Measurements from ENCODE around the gene WDCP.
"Not testable (repeated sequence)": the region's sequence is repeated elsewhere in the genome, so short reads cannot be mapped to it uniquely, and the experiment has no call there.

WDCP gene

GRCh38 chr2:24014902-24015301, 32.3 kb downstream of the WDCP start:
- 84 to 91% methylated on average over 6 of the region's 6 CpGs for WGBS, 2 experiments
- peaks cover 20% of the 10 kb centered on the region for H3K27me3 ChIP-seq (ENCODE audit: control insufficient read depth, insufficient read depth, low read length, poor library complexity, severe bottlenecking)

DNA sequence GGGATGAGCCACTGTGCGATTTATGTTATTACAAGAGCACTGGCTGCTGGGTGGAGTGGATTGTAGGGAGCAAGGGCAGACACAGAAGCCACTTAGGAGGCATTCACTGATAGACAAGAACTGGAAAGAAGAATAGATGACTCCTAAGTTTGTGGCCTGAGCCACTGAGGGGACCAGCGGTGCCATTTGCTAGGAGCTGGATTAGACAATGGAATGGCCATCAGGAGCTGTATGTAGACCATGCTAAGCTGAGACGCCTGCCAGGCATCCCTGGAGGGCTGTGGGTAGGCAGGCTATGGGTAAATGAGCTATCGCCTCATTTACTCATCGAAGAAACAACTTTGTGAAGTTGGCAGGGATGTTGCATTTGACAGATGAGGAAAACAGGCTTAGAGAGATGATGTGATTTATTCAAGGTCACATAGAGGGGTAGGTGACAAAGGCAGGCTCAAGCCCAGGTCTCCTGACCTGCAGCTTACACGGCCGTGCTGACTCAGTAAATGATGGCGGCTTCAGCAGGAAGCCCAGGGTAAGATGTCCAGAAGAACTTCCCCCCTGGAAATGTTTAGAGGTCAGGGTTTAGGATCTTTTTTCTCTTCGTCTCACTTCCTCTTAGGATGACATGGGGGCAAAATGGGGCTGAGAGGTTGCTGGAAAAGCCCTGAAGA, 34.5 kb downstream of the WDCP start:
- no peak overlapping the region for H3K4me3 ChIP-seq (ENCODE audit: insufficient read depth, low read depth, low read length)
- H3K27me3 ChIP-seq (ENCODE audit: control insufficient read depth, insufficient read depth, low read length, poor library complexity, severe bottlenecking) = peaks cover 29% of the 10 kb centered on the region
- no peaks in the 10 kb centered on the region for H3K9me3 ChIP-seq (ENCODE audit: control insufficient read depth, low read length)
- no peaks in the 10 kb centered on the region for H3K4me1 ChIP-seq (ENCODE audit: control insufficient read depth, insufficient read depth, low read length)
- WGBS, 2 experiments = 79 to 82% methylated on average over 9 of the region's 9 CpGs
- H3K36me3 ChIP-seq (ENCODE audit: control insufficient read depth, insufficient read depth, low read length) = no peaks in the 10 kb centered on the region
- H3K27ac ChIP-seq (ENCODE audit: insufficient read depth, low read depth, low read length, poor library complexity, severe bottlenecking) = no peak overlapping the region

More at GRCh38 chr2:24014902-24015301, 32.3 kb downstream of the WDCP start:
- not testable (repeated sequence) for H3K36me3 ChIP-seq (ENCODE audit: control insufficient read depth, insufficient read depth, low read length); H3K4me1 ChIP-seq (ENCODE audit: control insufficient read depth, insufficient read depth, low read length); H3K27ac ChIP-seq (ENCODE audit: insufficient read depth, low read depth, low read length, poor library complexity, severe bottlenecking); H3K9me3 ChIP-seq (ENCODE audit: control insufficient read depth, low read length); H3K4me3 ChIP-seq (ENCODE audit: insufficient read depth, low read depth, low read length)

DNA sequence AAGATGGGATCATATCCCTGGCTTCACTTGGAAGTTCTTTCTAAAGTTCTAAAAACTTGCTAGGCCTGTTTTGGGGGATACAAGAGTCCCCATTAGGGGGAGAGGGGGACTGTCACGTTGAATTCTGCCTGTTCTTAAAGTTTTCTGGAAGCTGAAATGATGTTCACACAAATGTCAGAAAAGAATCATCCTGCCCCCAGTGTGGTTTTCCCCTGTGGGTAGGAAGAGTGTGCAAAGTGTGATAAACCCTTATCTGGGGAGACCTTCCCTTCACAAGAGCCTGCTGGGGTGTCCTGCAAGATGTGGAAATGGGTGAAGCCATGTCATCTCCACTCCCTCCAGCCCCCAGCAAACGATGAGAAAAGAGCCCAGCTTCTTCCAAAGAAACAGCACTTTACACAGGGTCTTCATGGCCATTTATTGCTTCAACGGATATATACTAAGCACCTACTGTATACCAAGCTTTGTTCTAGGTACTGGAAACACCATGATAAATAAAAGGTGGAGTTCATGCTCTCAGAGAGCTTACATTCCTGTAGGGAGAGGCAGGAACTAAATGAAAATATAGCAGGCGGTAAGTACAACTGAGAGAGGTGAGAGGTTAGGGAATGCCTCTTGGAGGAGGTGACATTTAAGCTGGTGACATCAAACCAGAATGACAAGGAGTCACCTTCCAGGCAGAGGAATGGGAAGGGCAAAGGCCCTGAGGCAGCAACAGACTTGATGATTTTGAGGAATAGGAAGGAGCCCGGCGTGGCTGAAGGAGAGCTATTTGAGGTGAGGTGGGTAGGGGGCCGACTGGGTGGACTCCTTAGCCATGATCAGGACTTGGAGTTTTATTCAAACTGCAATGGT, 35.7 kb downstream of the WDCP start:
- 90 to 92% methylated on average over 7 of the region's 7 CpGs for WGBS, 2 experiments
- Histone ChIP-seq H3K4me3 (ENCODE audit: insufficient read depth, low read depth, low read length) (no peak overlapping the region), H3K27ac (ENCODE audit: insufficient read depth, low read depth, low read length, poor library complexity, severe bottlenecking) (no peak overlapping the region), H3K27me3 (ENCODE audit: control insufficient read depth, insufficient read depth, low read length, poor library complexity, severe bottlenecking) (peaks cover 29% of the 10 kb centered on the region), H3K9me3 (ENCODE audit: control insufficient read depth, low read length) (no peaks in the 10 kb centered on the region), H3K4me1 (ENCODE audit: control insufficient read depth, insufficient read depth, low read length) (no peaks in the 10 kb centered on the region), H3K36me3 (ENCODE audit: control insufficient read depth, insufficient read depth, low read length) (no peaks in the 10 kb centered on the region)

DNA sequence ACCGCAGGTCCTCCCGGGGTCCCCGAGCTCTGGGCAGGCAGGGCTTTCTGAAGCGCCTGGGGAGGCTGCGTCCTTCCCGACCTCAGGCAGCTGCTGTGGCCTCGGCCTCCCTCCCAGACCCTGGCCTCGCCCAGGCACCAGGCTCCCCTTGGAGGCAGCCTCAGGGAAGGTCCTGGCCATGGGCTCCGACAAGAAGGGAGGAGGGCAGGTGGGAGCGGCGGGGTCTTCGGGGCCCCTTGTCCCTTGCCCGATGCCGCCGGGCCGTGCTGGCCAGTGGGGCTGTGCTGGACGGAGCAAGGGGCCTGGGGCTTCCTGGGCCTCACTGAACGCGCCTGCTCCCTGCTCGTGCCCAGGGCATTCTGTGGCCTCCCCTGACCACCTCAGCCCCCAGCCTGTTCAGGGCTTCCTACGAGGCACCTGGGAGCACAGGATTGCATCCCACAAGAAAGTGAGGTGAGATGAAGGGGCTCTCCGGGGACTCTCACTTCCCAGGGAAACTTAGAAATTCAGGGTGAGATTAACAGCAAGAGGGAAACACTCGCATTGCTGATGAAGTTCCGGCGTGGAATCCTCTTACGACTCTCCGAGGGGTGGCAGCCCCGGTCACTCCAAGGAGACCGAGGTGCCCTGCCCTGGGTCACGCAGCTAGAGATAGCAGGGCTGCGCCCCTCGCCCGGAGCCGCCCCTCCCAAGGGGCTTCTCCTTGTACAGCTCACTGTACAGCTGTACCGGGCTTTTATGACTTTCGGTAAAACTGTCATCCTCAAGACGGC, 36.5 kb downstream of the WDCP start:
- WGBS, 2 experiments = 77 to 81% methylated on average over 37 of the region's 37 CpGs

GRCh38 chr2:24009680-24010476, 37.3 kb downstream of the WDCP start, which contains the start of gene MFSD2B:
Gene MFSD2B, plus strand, starts transcription at chr2:24010085. Its CDS starts 12 bp downstream, at chr2:24010097.
- Histone ChIP-seq H3K4me3 (ENCODE audit: insufficient read depth, low read depth, low read length) (peak within 1 kb of the TSS; percentile 42), H3K4me1 (ENCODE audit: control insufficient read depth, insufficient read depth, low read length) (no peaks in the 10 kb centered on the region), H3K36me3 (ENCODE audit: control insufficient read depth, insufficient read depth, low read length) (no peaks in the 10 kb centered on the region), H3K27me3 (ENCODE audit: control insufficient read depth, insufficient read depth, low read length, poor library complexity, severe bottlenecking) (peaks cover 29% of the 10 kb centered on the region), H3K9me3 (ENCODE audit: control insufficient read depth, low read length) (no peaks in the 10 kb centered on the region), H3K27ac (ENCODE audit: insufficient read depth, low read depth, low read length, poor library complexity, severe bottlenecking) (no peak within 1 kb of the TSS)
- 15 to 16% methylated on average over 75 of the region's 75 CpGs for WGBS, 2 experiments

More for the DNA sequence above, 36.5 kb downstream of the WDCP start:
- Histone ChIP-seq H3K27ac (ENCODE audit: insufficient read depth, low read depth, low read length, poor library complexity, severe bottlenecking) (no peak overlapping the region), H3K27me3 (ENCODE audit: control insufficient read depth, insufficient read depth, low read length, poor library complexity, severe bottlenecking) (peaks cover 29% of the 10 kb centered on the region), H3K9me3 (ENCODE audit: control insufficient read depth, low read length) (no peaks in the 10 kb centered on the region), H3K36me3 (ENCODE audit: control insufficient read depth, insufficient read depth, low read length) (no peaks in the 10 kb centered on the region), H3K4me1 (ENCODE audit: control insufficient read depth, insufficient read depth, low read length) (no peaks in the 10 kb centered on the region), H3K4me3 (ENCODE audit: insufficient read depth, low read depth, low read length) (peak overlapping the region; percentile 42)

GRCh38 chr2:24009367-24009679, 37.9 kb downstream of the WDCP start:
- Histone ChIP-seq H3K36me3 (ENCODE audit: control insufficient read depth, insufficient read depth, low read length) (no peaks in the 10 kb centered on the region), H3K9me3 (ENCODE audit: control insufficient read depth, low read length) (no peaks in the 10 kb centered on the region), H3K27me3 (ENCODE audit: control insufficient read depth, insufficient read depth, low read length, poor library complexity, severe bottlenecking) (peaks cover 29% of the 10 kb centered on the region), H3K4me3 (ENCODE audit: insufficient read depth, low read depth, low read length) (no peak overlapping the region), H3K27ac (ENCODE audit: insufficient read depth, low read depth, low read length, poor library complexity, severe bottlenecking) (no peak overlapping the region), H3K4me1 (ENCODE audit: control insufficient read depth, insufficient read depth, low read length) (no peaks in the 10 kb centered on the region)
- WGBS, 2 experiments = 82 to 83% methylated on average over 9 of the region's 9 CpGs

DNA sequence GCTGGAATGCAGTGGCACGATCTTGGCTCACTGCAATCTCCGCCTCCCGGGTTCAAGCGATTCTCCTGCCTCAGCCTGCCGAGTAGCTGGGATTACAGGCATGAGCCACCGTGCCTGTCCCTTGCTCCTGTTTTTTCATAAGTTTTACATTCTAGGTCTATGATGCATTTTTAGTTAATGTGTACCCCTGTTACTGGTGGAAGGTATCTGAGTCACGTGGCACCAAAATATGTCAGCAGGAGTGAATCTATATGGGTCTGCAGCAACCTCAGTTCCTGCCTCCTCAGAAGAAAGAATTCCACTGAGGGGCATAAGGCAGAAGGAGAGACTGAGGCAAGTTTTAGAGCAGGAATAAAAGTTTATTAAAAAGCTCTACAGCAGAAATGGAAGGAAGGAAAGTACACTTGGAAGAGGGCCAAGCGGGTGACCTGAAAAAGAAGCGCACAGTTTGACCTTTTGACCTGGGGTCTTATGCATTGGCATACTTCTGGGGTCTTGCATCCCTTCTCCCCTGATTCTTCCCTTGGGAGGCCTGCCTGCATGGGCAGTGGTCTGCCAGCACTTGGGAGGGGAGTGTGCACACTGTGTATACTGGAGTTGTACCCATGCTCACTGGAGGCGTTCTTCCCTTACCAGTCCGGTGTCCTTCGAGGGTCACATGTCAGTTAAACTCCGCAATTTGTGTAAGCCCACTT, 38.4 kb downstream of the WDCP start:
- no peak overlapping the region for H3K4me3 ChIP-seq (ENCODE audit: insufficient read depth, low read depth, low read length)
- no peak overlapping the region for H3K27ac ChIP-seq (ENCODE audit: insufficient read depth, low read depth, low read length, poor library complexity, severe bottlenecking)
- 76 to 77% methylated on average over 13 of the region's 13 CpGs for WGBS, 2 experiments
- no peaks in the 10 kb centered on the region for H3K9me3 ChIP-seq (ENCODE audit: control insufficient read depth, low read length)
- H3K4me1 ChIP-seq (ENCODE audit: control insufficient read depth, insufficient read depth, low read length) = no peaks in the 10 kb centered on the region
- H3K27me3 ChIP-seq (ENCODE audit: control insufficient read depth, insufficient read depth, low read length, poor library complexity, severe bottlenecking) = peaks cover 29% of the 10 kb centered on the region
- no peaks in the 10 kb centered on the region for H3K36me3 ChIP-seq (ENCODE audit: control insufficient read depth, insufficient read depth, low read length)

GRCh38 chr2:24007693-24008092, 39.5 kb downstream of the WDCP start:
- H3K9me3 ChIP-seq (ENCODE audit: control insufficient read depth, low read length) = no peaks in the 10 kb centered on the region
- H3K27me3 ChIP-seq (ENCODE audit: control insufficient read depth, insufficient read depth, low read length, poor library complexity, severe bottlenecking) = peaks cover 29% of the 10 kb centered on the region
- H3K27ac ChIP-seq (ENCODE audit: insufficient read depth, low read depth, low read length, poor library complexity, severe bottlenecking) = no peak overlapping the region
- no peak overlapping the region for H3K4me3 ChIP-seq (ENCODE audit: insufficient read depth, low read depth, low read length)
- no peaks in the 10 kb centered on the region for H3K4me1 ChIP-seq (ENCODE audit: control insufficient read depth, insufficient read depth, low read length)
- no peaks in the 10 kb centered on the region for H3K36me3 ChIP-seq (ENCODE audit: control insufficient read depth, insufficient read depth, low read length)

- no peaks in the 10 kb centered on the region for H3K27me3 ChIP-seq (ENCODE audit: control insufficient read depth, insufficient read depth, low read length, poor library complexity, severe bottlenecking)
- H3K4me3 ChIP-seq (ENCODE audit: insufficient read depth, low read depth, low read length) = no peak overlapping the region
- H3K36me3 ChIP-seq (ENCODE audit: control insufficient read depth, insufficient read depth, low read length) = peaks cover 4% of the 10 kb centered on the region
- H3K27ac ChIP-seq (ENCODE audit: insufficient read depth, low read depth, low read length, poor library complexity, severe bottlenecking) = no peak overlapping the region
- H3K9me3 ChIP-seq (ENCODE audit: control insufficient read depth, low read length) = no peaks in the 10 kb centered on the region
- WGBS, 2 experiments = no CpG with 5 or more reads among the region's 1 CpG
- no peaks in the 10 kb centered on the region for H3K4me1 ChIP-seq (ENCODE audit: control insufficient read depth, insufficient read depth, low read length)
Observed at GRCh38 chr2:23994567-23994966, 52.6 kb downstream of the WDCP start.
